Immature natural killer cell (primary cell): ENCODE data around the gene UTP3. TPM values are rescaled to one million over a fixed set of nuclear protein-coding genes. Genes with fewer than 3 reads are reported as not detected.
"Not testable (repeated sequence)": the region's sequence is repeated elsewhere in the genome, so short reads cannot be mapped to it uniquely, and the experiment has no call there.

Experiments
- DNase-seq, 3 donors: peaks; one replicate each; pipeline ENCODE4 v3.0.0; 2022; ENCODE audit warnings: mixed read lengths in 1 of 3
- H3K27ac Mint-ChIP-seq, 6 donors: one replicate each; pipeline ENCODE4 v1.8.0; 2020; ENCODE audit warnings: mixed read lengths in 6 of 6, mild to moderate bottlenecking in 5 of 6, inconsistent platforms in 4 of 6, moderate library complexity in 3 of 6
- H3K27me3 Mint-ChIP-seq, 3 donors: one replicate each; pipeline ENCODE4 v1.8.0; 2020 to 2021; ENCODE audit warnings: low read depth in 3 of 3, mild to moderate bottlenecking in 3 of 3, mixed read lengths in 3 of 3, moderate library complexity in 3 of 3, inconsistent platforms in 1 of 3
- H3K36me3 Mint-ChIP-seq, 3 donors: one replicate each; pipeline ENCODE4 v1.8.0; 2020; ENCODE audit warnings: mixed read lengths in 3 of 3, inconsistent platforms in 2 of 3, mild to moderate bottlenecking in 2 of 3
- H3K4me1 Mint-ChIP-seq, 2 donors: one replicate each; pipeline ENCODE4 v1.8.0; 2020; ENCODE audit warnings: inconsistent platforms in 2 of 2, mild to moderate bottlenecking in 2 of 2, mixed read lengths in 2 of 2, moderate library complexity in 1 of 2
- H3K4me3 Mint-ChIP-seq, 5 donors: one replicate each; pipeline ENCODE4 v1.8.0; 2020; ENCODE audit warnings: mild to moderate bottlenecking in 5 of 5, mixed read lengths in 5 of 5, inconsistent platforms in 3 of 5, moderate library complexity in 3 of 5
- H3K9me3 Mint-ChIP-seq, 6 donors: one replicate each; pipeline ENCODE4 v1.8.0; 2020; ENCODE audit warnings: mild to moderate bottlenecking in 6 of 6, mixed read lengths in 6 of 6, inconsistent platforms in 4 of 6, moderate library complexity in 3 of 6
- polyA plus RNA-seq, 3 donors: library from polyadenylated mRNA; unstranded; fragments of 300-500 nt; fragmentation: Illumina TruSeq; gene quantifications; one replicate each; pipeline ENCODE4 v1.2.3, GENCODE V29; 2021

The UTP3 gene
- polyA plus RNA-seq, 3 donors from 2014 or later, result 6.2 to 17.6 (median 6.4) TPM

DNA sequence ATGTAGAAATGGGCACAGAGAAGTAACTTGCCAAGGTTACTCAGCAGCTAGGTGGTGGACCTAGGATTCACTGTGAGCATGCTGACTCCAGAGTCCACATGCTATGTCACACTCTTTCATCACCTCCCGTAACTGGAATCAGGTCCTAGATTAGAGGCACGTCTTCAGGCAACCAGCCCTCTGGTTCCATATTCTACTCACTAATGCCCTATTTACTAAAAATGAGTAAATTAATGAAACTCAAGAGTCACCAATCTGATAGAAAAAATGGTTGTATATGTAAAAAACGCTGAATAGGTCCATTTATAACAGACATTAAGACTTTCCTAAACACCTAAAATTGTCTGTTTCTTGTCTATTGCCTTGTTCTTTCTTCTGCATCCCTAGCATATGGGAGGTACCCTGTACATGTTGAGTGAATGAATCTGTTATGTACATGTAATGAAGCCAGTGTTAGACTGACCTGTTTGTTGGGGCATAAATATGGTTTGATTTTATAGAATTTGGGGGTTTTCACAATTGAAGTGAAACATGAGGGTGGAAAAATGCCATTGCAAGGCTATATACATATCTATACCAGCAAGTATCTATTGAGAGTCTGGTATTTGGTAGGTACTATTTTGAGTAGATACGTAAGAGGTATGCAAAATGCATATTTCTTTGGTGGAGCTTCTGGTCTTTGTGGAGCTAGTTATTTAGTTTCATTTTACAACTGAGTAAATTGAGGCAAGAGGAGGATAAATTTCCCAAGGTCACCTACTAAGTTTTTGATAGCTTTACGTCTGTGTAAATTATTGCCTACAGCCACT lies 26.0 kb downstream of the UTP3 start:
- Mint-ChIP-seq H3K36me3 (peaks cover 0 to 6% (median 0%) of the 10 kb centered on the region in 3 donors), H3K27ac (peak overlapping the region in 2 of 6 donors; percentile 6 to 35), H3K27me3 (peaks cover 0 to 3% (median 0%) of the 10 kb centered on the region in 3 donors), H3K9me3 (no peaks in the 10 kb centered on the region), H3K4me1 (peaks cover 0 to 8% of the 10 kb centered on the region in 2 donors), H3K4me3 (no peak overlapping the region)
- no peak for DNase-seq

DNA sequence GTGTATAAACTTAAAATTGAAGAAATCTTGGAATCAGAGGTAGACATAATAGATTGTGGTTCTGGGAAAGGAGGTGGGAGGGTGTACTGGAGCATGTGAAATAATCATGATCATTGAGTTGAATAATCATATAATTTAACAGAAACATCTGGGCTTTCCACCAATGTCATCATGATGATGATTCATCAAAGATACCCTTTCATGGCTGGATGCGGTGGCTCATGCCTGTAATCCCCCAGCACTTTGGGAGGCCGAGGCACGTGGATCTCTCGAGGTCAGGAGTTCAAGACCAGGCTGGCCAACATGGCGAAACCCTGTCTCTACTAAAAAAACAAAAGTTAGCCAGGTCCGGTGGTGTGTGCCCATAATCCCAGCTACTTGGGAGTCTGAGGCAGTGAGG lies 26.8 kb downstream of the UTP3 start:
- no peak for DNase-seq
- Mint-ChIP-seq H3K27ac (no peak overlapping the region), H3K36me3 (peaks cover 0 to 6% (median 0%) of the 10 kb centered on the region in 3 donors), H3K27me3 (peaks cover 0 to 3% (median 0%) of the 10 kb centered on the region in 3 donors), H3K4me1 (peaks cover 0 to 8% of the 10 kb centered on the region in 2 donors), H3K9me3 (no peaks in the 10 kb centered on the region), H3K4me3 (no peak overlapping the region)

DNA sequence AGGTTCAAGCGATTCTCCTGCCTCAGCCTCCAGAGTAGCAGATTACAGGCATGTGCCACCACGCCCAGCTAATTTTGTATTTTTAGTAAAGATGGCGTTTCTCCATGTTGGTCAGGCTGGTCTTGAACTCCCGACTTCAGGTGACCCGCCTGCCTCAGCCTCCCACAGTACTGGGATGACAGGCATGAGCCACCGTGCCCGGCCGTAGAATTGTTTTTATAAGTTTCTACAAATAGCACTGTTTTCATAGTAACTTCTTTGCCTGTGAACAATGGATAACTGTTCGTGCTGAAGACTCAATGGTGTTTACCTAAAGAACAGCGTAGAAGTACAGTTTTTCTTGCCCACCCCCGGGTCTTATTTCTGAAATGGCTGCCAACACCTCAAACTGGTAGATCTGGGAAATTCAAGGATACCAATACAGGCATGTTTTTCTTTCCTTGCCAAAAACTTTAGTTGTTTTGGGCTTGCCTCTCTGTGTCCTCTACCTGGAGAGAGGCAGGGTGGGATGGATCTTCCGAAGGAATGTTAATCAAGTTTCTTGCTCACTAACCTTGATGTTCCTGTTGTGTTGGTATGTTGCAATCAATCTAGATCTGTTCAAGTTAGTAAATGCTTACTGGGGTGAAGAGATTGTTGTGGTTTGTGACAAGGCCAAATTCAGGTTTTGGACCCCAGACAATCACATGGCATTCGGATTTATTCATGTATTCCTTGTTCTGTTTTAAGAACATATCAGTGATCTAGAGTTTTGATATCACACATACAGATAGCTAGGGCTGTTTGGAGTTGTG lies 30.7 kb downstream of the UTP3 start:
- Mint-ChIP-seq H3K27me3 (peaks cover 0 to 2% (median 1%) of the 10 kb centered on the region in 3 donors), H3K9me3 (no peaks in the 10 kb centered on the region), H3K27ac (no peak overlapping the region), H3K36me3 (no peaks in the 10 kb centered on the region), H3K4me1 (peaks cover 5 to 13% of the 10 kb centered on the region in 2 donors), H3K4me3 (no peak overlapping the region)
- no peak for DNase-seq

DNA sequence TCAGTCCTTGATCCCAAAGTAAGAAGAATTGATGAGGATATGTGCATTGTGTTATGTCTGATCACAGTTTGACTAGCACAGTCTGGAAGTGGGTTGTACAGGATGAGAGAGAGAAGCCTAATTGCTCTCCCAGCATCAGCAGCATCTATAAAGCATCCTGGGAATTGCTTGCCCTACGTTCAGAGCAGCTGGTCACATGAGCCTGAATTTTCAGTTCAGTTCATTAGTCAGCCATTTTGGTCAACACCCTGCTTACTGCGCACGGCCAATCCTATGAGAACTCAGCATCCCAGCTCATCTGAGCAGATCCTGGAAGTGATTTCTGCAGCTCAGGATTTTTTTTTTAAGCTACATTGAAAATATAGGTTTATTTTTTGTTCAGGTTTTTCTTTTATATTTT lies 33.4 kb downstream of the UTP3 start, which contains the start of gene RUFY3:
Gene RUFY3 (plus strand): TSS at position 218 of the 400 bp plus-strand sequence. CDS start 610 bp downstream, outside the sequence.
- no peak for DNase-seq
- Mint-ChIP-seq H3K36me3 (no peaks in the 10 kb centered on the region), H3K9me3 (no peaks in the 10 kb centered on the region), H3K27me3 (peaks cover 0 to 2% (median 0%) of the 10 kb centered on the region in 3 donors), H3K4me1 (peaks cover 5 to 13% of the 10 kb centered on the region in 2 donors), H3K27ac (peak within 1 kb of the TSS in 1 of 6 donors; percentile 19), H3K4me3 (no peak within 1 kb of the TSS)

DNA sequence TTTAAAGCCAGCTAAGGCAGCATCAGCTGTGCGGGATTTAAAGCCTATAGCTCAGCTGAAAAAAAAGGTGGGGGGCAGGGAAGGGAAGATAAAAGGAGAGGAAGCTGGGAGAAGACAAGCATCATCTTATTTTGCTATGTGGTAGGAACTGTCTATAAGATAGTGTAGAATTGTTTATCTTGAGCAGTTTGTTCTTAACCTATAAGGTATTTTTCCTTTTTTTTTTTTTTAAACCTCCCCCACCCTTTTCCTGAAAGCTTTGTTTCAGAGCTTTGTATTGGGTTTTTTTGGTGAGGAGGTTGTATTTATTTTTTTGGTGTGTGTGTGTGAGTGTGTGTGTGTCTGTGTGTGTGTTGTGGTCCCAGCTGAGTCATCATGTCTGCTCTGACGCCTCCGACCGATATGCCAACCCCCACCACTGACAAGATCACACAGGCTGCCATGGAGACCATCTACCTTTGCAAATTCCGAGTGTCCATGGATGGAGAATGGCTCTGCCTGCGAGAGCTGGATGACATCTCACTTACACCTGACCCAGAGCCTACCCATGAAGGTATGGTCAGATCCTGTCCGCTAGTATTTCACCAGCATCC lies 34.0 kb downstream of the UTP3 start:
- peak overlapping the region in 1 of 6 donors; percentile 19 for H3K27ac Mint-ChIP-seq
- H3K27me3 Mint-ChIP-seq, result peaks cover 0 to 2% (median 0%) of the 10 kb centered on the region in 3 donors
- no peak overlapping the region for H3K4me3 Mint-ChIP-seq
- no peak for DNase-seq
- H3K9me3 Mint-ChIP-seq, result no peaks in the 10 kb centered on the region
- H3K36me3 Mint-ChIP-seq, result no peaks in the 10 kb centered on the region
- peaks cover 5 to 13% of the 10 kb centered on the region in 2 donors for H3K4me1 Mint-ChIP-seq

DNA sequence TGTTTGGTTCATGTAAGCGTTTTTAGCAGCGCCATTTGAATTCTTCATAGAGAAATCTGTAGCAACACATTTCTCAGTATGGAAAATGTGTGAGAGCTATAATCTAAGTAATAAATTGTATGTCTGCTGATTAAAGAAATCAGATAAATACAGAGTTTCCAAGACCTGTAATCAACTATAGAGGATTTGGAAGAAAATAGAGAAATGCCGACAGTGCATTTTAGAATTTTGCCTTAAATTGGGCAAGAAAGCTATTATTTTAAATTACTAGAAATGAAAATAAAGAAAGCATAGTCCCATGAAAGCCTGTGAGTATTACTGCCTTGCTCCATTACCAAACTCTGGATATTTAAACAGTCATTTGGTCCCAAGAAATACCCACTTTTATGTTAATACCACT lies 36.1 kb downstream of the UTP3 start:
- DNase-seq, result no peak
- peaks cover 5 to 13% of the 10 kb centered on the region in 2 donors for H3K4me1 Mint-ChIP-seq

DNA sequence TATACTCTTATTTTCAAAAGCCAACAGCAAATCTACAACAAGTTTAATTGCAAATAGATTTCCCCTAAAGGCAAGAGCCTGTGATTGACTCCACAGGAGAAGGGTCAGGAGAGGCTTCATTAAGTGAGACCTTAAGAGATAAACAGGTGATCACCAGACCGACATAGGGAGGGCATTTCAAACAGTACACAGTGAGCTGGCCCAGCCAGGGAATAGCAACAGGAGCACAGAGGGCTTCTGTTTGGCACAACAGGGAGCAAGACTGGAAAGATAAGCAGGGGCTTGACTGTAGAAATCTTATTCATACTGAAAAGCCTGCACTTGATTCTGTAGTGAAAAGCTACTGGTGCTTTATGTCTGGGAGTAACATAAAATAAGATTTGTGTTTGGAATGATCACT lies 37.3 kb downstream of the UTP3 start:
- no peaks in the 10 kb centered on the region for H3K36me3 Mint-ChIP-seq
- H3K4me1 Mint-ChIP-seq, result peaks cover 5 to 13% of the 10 kb centered on the region in 2 donors
- no peak for DNase-seq
- no peak overlapping the region for H3K27ac Mint-ChIP-seq
- peaks cover 0 to 2% (median 0%) of the 10 kb centered on the region in 3 donors for H3K27me3 Mint-ChIP-seq
- H3K4me3 Mint-ChIP-seq, result no peak overlapping the region
- H3K9me3 Mint-ChIP-seq, result no peaks in the 10 kb centered on the region

More for the DNA sequence above, 36.1 kb downstream of the UTP3 start:
- Mint-ChIP-seq H3K27ac (no peak overlapping the region), H3K27me3 (peaks cover 0 to 2% (median 0%) of the 10 kb centered on the region in 3 donors), H3K36me3 (no peaks in the 10 kb centered on the region), H3K4me3 (no peak overlapping the region), H3K9me3 (no peaks in the 10 kb centered on the region)

DNA sequence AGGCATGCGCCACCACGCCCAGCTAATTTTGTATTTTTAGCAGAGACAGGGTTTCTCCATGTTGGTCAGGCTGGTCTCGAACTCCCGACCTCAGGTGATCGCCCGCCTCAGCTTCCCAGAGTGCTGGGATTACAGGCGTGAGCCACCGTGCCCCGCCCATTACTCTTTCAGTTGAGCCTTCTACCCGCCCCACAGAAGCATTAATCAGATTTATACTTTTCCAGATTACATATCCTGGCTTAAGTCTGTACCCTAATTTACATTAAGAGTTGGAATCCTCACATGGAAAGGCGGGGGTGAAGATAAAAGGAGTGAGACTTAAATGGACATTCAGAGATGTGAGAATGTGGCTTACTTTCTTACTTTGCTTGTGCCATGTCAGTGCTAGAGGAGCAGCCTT lies 38.2 kb downstream of the UTP3 start:
- not testable (repeated sequence) for H3K36me3 Mint-ChIP-seq, H3K27ac Mint-ChIP-seq, DNase-seq, H3K27me3 Mint-ChIP-seq, H3K9me3 Mint-ChIP-seq, H3K4me3 Mint-ChIP-seq
- H3K4me1 Mint-ChIP-seq, result peaks cover 5 to 13% of the 10 kb centered on the region in 2 donors

DNA sequence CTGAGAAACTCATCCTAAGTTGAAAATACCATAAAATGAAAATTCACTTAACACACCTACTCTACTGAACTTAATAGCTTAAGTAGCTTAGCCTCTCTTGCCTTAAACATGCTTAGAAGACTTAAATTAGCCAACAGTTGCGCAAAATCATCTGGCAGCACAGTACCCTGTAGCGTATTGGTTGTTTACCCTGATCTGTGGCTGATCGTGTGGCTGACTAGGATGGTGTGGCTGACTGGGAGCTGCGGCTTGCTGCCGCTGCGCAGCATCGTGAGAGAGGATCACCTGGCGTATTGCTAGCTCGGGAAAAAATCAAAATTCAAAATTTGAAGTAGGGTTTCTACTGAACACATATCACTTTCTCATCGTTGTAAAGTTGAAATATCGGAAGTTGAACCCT lies 39.8 kb downstream of the UTP3 start:
- DNase-seq, result no peak
- H3K9me3 Mint-ChIP-seq, result no peaks in the 10 kb centered on the region
- H3K27me3 Mint-ChIP-seq, result peaks cover 0 to 2% (median 0%) of the 10 kb centered on the region in 3 donors
- H3K4me3 Mint-ChIP-seq, result no peak overlapping the region
- H3K4me1 Mint-ChIP-seq, result peaks cover under 1 to 1% of the 10 kb centered on the region in 2 donors
- H3K36me3 Mint-ChIP-seq, result no peaks in the 10 kb centered on the region
- peak overlapping the region in 1 of 6 donors; percentile 57 for H3K27ac Mint-ChIP-seq

DNA sequence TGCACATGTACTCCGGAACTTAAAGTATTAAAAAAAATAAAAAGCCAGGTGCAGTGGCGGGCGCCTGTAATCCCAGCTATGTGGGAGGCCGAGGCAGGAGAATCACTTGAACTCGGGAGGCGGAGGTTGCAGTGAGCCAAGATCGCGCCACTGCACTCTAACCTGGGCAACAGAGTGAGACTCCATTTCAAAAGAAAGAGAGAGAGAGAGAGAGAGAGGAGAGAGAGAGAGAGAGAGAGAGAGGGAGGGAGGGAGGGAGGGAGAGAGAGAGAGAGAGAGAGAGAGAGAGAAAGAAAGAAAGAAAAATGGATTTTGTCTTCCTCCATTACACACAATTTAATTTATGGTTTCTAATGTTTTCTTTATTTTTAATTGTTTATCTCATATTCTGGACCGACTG lies 44.5 kb downstream of the UTP3 start:
- H3K27ac Mint-ChIP-seq, H3K4me3 Mint-ChIP-seq, DNase-seq, H3K27me3 Mint-ChIP-seq, H3K9me3 Mint-ChIP-seq, H3K36me3 Mint-ChIP-seq: not testable (repeated sequence)
- peaks cover 37 to 44% of the 10 kb centered on the region in 2 donors for H3K4me1 Mint-ChIP-seq

DNA sequence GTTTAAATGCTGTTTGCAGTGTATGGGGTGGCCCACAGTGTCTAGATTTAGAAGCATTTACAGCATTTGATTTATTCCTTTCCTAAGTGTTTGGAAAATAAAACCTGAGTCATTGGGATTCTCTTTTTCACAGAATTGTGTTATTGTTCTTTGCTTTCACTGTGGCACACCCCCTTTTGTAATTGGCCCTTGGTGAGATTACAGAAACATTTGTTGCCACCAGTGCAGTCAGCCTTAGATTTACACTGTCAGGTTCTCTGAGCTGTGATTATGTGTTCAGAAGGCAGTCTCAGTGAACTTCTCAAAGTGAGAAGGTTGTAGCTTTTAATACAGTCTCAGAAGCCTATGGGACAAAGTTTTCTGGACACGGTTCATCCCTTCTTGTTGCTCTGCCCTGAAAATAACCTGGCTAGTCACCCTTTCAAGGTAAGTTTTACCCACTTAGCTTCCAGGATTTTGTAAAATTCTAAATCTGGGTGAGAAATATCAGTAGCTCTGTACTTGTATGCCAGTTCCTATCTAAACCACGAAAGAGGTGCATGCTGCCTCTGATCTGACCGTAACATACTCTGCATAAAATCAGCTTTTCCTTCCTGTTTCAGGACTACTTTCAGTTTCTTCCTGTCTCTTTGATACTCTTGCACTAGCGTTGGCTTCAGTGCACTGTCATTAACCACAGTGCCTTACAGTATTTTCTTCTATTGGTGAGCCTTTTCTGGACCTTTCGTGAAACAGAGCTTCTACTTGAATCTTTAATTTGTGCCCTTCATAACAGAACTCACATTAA lies 46.0 kb downstream of the UTP3 start:
- H3K4me1 Mint-ChIP-seq, result peaks cover 37 to 44% of the 10 kb centered on the region in 2 donors
- peaks cover 0 to 5% (median 0%) of the 10 kb centered on the region in 3 donors for H3K27me3 Mint-ChIP-seq
- peak; percentile 56 to 68 (median 64) for DNase-seq
- no peaks in the 10 kb centered on the region for H3K9me3 Mint-ChIP-seq
- H3K4me3 Mint-ChIP-seq, result peak overlapping the region; percentile 70 to 85 (median 77)
- H3K27ac Mint-ChIP-seq, result peak overlapping the region; percentile 81 to 94 (median 88)
- H3K36me3 Mint-ChIP-seq, result no peaks in the 10 kb centered on the region

DNA sequence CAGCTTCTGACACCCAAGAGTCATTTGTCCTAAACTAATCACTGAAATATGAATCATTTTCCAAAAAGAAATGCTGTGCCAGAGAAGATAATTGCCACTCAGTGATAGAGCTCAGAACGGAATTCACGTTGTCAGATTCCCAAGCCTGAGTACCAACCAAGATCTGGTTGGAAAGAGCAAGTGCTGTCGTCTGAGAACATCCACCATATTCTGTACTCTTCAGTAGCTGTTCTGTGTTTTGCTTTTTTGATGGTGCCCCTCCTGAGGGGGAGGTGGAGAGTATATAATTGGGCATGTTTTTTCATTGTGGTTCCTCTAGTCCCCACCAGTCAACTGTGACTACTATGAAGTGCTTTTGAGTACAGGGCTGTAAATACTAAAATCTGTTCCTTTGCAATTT lies 46.6 kb downstream of the UTP3 start:
- peak overlapping the region; percentile 81 to 94 (median 88) for H3K27ac Mint-ChIP-seq
- peaks cover 37 to 44% of the 10 kb centered on the region in 2 donors for H3K4me1 Mint-ChIP-seq

DNA sequence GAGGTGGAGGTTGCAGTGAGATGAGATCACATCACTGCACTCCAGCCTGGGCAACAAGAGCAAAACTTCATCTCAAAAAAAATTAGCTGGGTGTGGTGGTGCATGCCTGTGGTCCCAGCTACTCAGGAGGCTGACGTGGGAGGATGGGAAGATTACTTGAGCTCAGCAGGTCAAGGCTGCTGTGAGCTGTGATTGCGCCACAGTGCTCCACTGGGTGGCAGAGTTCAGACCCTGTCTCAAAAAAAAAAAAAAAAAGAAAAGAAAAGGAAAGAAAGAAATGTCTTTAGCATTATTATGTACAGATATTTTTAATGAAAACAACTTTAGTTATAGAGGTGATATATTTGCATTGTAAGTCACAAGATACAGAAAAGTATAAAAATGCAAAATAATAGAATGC lies 47.6 kb downstream of the UTP3 start:
- not testable (repeated sequence) for H3K36me3 Mint-ChIP-seq, H3K27me3 Mint-ChIP-seq, H3K9me3 Mint-ChIP-seq
- DNase-seq, result peak; percentile 12 to 40 (median 37)
- Mint-ChIP-seq H3K27ac (peak overlapping the region; percentile 73 to 90 (median 86)), H3K4me1 (peaks cover 37 to 44% of the 10 kb centered on the region in 2 donors), H3K4me3 (peak overlapping the region; percentile 64 to 80 (median 69))

More for the DNA sequence above, 46.6 kb downstream of the UTP3 start:
- Mint-ChIP-seq H3K27me3 (peaks cover 0 to 5% (median 0%) of the 10 kb centered on the region in 3 donors), H3K36me3 (no peaks in the 10 kb centered on the region), H3K9me3 (no peaks in the 10 kb centered on the region), H3K4me3 (peak overlapping the region; percentile 70 to 85 (median 77))
- DNase-seq, result no peak
